Omental fat pad (tissue), 4 donors: Measurements from ENCODE around the gene SMG6. TPM values are rescaled to one million over a fixed set of nuclear protein-coding genes. Genes with fewer than 3 reads are reported as not detected.
"Not testable (repeated sequence)": the region's sequence is repeated elsewhere in the genome, so short reads cannot be mapped to it uniquely, and the experiment has no call there.

Experiments
- ATAC-seq: fragments of 150-250 bp; one replicate; pipeline ENCODE4 v1.9.1; 2016; ENCODE audit warnings: mild to moderate bottlenecking, moderate library complexity; ENCODE audit not compliant: low FRiP score
- DNase-seq: peaks from one replicate; pipeline ENCODE4 v3.0.0-alpha.2; 2019; ENCODE audit warnings: low spot score
- total RNA-seq, 4 donors: library from RNA; depleted of rRNA; stranded (reverse); fragments of >200 nt; gene quantifications; one replicate each; pipeline ENCODE4 v1.1.0, GENCODE V29; 2016
- TF ChIP-seq, protein P1 (sequence below), 3 donors: fragments of 450-650 bp; IDR thresholded peaks; one replicate each; pipeline ENCODE4 v1.5.1; 2016 to 2017; ENCODE audit warnings: antibody characterized with exemption in 3 of 3, mild to moderate bottlenecking in 3 of 3, moderate library complexity in 2 of 3

SMG6 gene
- total RNA-seq, 4 donors from 2014 or later: 19.1 to 36.1 (median 25.1) TPM

DNA sequence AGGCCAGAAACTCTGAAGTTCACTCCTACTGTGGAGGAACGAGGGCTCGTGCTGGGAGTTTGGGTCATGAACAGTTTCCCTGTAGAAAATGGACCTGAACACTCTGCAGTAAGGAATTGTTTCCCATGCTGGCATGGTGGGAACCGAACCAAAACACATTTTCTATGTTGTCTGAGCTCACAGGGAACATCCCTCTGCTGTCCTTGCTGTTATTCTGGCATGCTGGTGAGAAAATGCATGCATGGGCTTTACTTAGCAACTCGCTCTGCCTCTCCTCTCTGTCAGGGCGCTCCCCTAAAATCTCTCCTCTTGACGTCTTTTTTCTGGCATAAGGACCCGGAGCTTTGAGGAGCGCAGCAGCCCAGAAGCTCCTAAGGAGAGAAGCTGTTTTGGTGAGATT is 283.9 kb downstream of the SMG6 start:
- no peak for DNase-seq
- TF ChIP-seq, protein P1, sequence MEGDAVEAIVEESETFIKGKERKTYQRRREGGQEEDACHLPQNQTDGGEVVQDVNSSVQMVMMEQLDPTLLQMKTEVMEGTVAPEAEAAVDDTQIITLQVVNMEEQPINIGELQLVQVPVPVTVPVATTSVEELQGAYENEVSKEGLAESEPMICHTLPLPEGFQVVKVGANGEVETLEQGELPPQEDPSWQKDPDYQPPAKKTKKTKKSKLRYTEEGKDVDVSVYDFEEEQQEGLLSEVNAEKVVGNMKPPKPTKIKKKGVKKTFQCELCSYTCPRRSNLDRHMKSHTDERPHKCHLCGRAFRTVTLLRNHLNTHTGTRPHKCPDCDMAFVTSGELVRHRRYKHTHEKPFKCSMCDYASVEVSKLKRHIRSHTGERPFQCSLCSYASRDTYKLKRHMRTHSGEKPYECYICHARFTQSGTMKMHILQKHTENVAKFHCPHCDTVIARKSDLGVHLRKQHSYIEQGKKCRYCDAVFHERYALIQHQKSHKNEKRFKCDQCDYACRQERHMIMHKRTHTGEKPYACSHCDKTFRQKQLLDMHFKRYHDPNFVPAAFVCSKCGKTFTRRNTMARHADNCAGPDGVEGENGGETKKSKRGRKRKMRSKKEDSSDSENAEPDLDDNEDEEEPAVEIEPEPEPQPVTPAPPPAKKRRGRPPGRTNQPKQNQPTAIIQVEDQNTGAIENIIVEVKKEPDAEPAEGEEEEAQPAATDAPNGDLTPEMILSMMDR (IDR thresholded peaks at IDR 0.05): no peak
- ATAC-seq: no peak

DNA sequence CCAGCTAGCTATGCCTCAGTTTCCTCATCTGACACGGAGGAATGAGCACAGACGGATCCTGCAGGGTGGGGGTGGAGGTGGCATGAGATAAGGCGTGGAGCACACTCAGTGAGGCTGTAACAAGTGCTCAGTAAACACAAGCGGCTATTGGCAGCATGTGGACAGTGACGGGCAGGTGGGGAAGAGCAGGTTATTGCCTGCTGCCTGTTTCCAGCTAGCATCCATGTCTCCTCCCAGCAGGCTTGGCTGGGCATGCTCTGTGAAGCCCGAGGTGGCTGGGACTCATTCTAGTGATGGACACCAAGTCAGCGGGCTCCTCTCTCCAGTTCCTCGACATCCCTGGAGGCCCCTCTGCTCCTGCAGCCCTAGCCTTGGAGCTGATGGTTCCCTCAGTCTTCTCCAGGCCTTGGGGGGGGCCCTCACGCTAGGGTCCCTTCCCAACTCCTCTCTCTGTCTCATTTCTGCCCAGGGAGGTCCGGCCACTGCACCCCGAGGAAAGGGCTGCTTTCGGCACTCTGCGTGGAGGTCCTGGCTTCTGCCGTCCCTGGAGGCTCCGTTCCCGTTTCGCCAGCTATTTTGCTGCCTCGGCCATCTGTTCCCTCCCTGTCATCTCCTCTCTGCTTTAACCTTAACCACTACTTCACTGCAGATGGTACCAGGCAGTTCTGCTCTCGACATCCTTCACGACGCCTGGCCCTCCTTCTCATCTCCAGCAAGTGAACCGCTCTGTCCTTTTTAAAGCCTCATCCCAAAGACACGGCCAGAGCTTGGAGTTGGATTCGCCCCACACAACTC is 284.7 kb downstream of the SMG6 start:
- ATAC-seq (no peak), DNase-seq (no peak)
- TF ChIP-seq, protein P1 (IDR thresholded peaks at IDR 0.05): no peak

DNA sequence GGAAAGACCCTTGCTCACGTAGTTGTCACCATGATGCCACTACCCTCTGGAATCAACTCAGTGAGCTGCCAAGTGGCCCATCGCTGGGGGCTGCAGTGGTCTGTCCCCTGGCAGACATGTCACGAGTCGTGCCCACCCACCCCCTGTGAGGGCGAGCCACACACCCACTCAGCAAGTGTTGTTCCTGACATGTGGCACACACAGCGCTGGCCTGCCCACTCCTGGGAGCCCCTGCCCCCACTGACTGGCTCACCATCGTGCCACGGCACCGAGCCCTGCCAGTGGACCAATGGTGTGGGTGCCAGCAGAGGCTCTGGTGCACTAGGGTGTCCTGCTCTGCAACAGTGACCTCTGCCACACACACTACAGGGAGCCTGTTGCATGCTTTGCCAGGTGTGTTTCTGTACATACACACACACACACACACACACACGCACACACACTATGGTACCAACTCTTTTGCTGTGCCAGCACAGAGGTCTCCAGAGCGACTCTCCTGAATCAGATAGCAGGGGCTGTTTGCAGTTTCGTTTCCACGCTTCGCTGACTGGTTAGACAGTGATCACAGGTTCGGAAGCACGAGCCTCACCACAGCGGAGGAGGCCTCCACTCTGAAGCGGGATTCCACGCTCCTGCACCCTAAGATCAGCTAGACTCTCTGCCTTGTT is 286.2 kb downstream of the SMG6 start:
- no peak for DNase-seq
- TF ChIP-seq, protein P1 (IDR thresholded peaks at IDR 0.05): no peak
- ATAC-seq: no peak

DNA sequence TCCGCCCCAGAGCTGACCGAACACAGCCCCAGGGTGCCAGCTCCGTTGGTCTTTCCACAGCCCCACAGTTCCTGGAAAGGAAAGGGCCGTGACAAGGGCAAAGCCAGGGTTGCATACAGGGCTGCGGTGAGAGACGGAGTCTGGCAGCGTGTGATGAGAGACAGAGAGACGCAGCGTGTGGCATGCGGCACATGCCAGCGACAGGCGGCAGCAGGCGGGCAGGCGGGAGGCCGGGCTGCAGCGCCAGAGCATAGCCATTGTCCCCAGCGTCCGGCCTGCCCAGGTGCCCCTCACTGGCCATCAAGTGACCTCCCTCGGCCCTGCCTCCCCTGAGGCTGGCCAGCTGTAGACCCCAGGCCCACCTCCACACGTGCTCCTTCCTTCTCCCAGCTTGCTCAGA is 287.1 kb downstream of the SMG6 start:
- TF ChIP-seq, protein P1 (IDR thresholded peaks at IDR 0.05): no peak
- DNase-seq (no peak), ATAC-seq (no peak)

DNA sequence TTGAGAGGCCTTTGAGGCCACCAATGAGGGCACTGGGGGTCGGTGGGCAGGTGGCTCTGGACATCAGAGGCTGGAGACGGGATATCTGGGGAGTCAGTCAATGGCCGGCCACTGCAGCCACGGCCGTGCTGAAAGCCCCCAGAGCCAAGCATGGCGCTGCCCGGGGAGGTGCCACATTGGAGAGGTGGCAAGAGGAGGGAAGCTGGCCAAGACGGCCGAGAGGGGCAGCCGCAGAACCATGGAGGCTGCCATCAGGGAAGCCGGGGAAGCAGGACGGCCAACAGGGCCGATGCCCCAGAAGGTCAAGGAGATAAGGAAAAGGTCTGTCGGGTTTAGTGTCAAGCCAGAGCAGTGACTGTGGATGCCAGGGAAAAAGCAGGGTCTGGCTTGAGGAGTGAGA is 288.3 kb downstream of the SMG6 start:
- DNase-seq (no peak), ATAC-seq (no peak)
- TF ChIP-seq, protein P1 (IDR thresholded peaks at IDR 0.05): no peak

DNA sequence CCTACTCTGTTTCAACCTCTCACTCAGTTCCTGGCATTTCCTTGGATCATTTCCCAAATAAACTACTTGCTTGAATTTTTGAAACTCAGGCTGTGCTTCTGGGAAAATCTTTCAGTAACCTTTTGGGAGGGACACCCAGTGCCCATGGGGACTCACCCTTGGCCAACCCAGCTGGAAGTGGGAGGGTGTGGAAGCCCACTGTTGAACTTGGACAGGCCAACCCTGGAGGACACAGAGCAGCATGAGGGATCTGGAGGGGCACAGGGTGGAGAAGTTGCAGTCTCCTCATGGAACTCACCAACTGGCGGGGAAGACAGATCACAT is 289.6 kb downstream of the SMG6 start:
- ATAC-seq (no peak), DNase-seq (no peak)
- TF ChIP-seq, protein P1 (IDR thresholded peaks at IDR 0.05): no peak

DNA sequence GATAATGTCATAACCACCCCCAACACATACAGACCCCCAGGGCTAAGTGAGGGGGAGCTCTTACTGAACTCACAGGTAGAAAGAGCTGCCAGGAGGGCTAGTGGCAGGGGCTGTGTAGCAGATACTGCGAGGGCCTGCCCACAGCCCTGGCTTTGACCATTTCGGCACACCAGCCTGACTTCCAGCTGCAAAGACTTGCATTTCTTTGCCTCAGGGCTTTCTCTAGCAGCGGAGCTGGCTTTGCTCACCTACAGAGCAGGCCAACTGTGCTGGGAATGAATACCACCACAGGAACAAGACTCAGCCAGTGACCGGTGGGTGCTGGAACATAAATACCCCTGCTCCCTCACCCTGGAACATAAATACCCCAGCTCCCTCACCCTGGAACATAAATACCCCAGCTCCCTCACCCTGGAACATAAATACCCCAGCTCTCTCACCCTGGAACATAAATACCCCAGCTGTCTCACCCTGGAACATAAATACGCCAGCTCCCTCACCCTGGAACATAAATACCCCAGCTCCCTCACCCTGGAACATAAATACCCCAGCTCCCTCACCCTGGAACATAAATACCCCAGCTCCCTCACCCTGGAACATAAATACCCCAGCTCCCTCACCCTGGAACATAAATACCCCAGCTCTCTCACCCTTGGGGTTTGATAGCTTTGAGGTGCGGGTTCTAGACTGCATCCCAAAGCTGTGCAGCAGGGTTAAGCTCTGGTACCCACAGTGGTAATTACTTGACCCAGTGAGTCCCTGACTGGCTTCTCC is 290.2 kb downstream of the SMG6 start:
- not testable (repeated sequence) for DNase-seq, ATAC-seq
